ENCODE measurements around the gene SEC22A.

Gene SEC22A

GRCh38 chr3:123294296-123294938 is 92.7 kb downstream of the SEC22A start:
- H3K4me3 Mint-ChIP-seq, result no peak overlapping the region
- H3K4me1 Mint-ChIP-seq, result no peaks in the 10 kb centered on the region
- CTCF ChIA-PET, result interaction anchor here (0.5 kb wide), 1 partner anchor 74 kb away, joined by 3 read pairs; no protein-coding TSS in a partner anchor
- H3K27me3 Mint-ChIP-seq, result peaks cover 23% of the 10 kb centered on the region
- H3K27ac Mint-ChIP-seq, result no peak overlapping the region
- no peaks in the 10 kb centered on the region for H3K36me3 Mint-ChIP-seq
- H3K9me3 Mint-ChIP-seq, result no peaks in the 10 kb centered on the region
- DNase-seq, result no peak

- Mint-ChIP-seq H3K27me3 (peaks cover 20% of the 10 kb centered on the region), H3K36me3 (no peaks in the 10 kb centered on the region), H3K4me1 (no peaks in the 10 kb centered on the region), H3K4me3 (no peak overlapping the region), H3K9me3 (no peaks in the 10 kb centered on the region), H3K27ac (no peak overlapping the region)
- DNase-seq, result no peak
- CTCF ChIA-PET, result no interaction called here
Observed at GRCh38 chr3:123295171-123295900, 93.6 kb downstream of the SEC22A start.

- H3K4me1 Mint-ChIP-seq, result no peaks in the 10 kb centered on the region
- DNase-seq, result no peak
- H3K36me3 Mint-ChIP-seq, result no peaks in the 10 kb centered on the region
- H3K27ac Mint-ChIP-seq, result no peak overlapping the region
- peaks cover 20% of the 10 kb centered on the region for H3K27me3 Mint-ChIP-seq
- CTCF ChIA-PET, result no interaction called here
- no peak overlapping the region for H3K4me3 Mint-ChIP-seq
- H3K9me3 Mint-ChIP-seq, result no peaks in the 10 kb centered on the region
Observed at GRCh38 chr3:123295901-123296250, 94.1 kb downstream of the SEC22A start.

- Mint-ChIP-seq H3K4me1 (no peaks in the 10 kb centered on the region), H3K36me3 (no peaks in the 10 kb centered on the region), H3K4me3 (no peak overlapping the region), H3K9me3 (no peaks in the 10 kb centered on the region), H3K27ac (no peak overlapping the region), H3K27me3 (peaks cover 17% of the 10 kb centered on the region)
- no peak for DNase-seq
- CTCF ChIA-PET, result no interaction called here
Observed at GRCh38 chr3:123296261-123296660, 94.5 kb downstream of the SEC22A start.

- Mint-ChIP-seq H3K27ac (no peak overlapping the region), H3K27me3 (peaks cover 13% of the 10 kb centered on the region), H3K4me1 (no peaks in the 10 kb centered on the region), H3K9me3 (no peaks in the 10 kb centered on the region), H3K36me3 (no peaks in the 10 kb centered on the region), H3K4me3 (no peak overlapping the region)
- no peak for DNase-seq
- CTCF ChIA-PET, result interaction anchor here (0.6 kb wide), 1 partner anchor 231 kb away, joined by 3 read pairs; no protein-coding TSS in a partner anchor
Observed at GRCh38 chr3:123296836-123297626, 95.3 kb downstream of the SEC22A start.

GRCh38 chr3:123297627-123297899 is 95.8 kb downstream of the SEC22A start:
- peaks cover 13% of the 10 kb centered on the region for H3K27me3 Mint-ChIP-seq
- no peaks in the 10 kb centered on the region for H3K4me1 Mint-ChIP-seq
- H3K27ac Mint-ChIP-seq, result no peak overlapping the region
- H3K4me3 Mint-ChIP-seq, result no peak overlapping the region
- CTCF ChIA-PET, result no interaction called here
- H3K36me3 Mint-ChIP-seq, result no peaks in the 10 kb centered on the region
- no peak for DNase-seq
- H3K9me3 Mint-ChIP-seq, result no peaks in the 10 kb centered on the region

- H3K4me3 Mint-ChIP-seq, result no peak overlapping the region
- H3K27ac Mint-ChIP-seq, result no peak overlapping the region
- CTCF ChIA-PET, result no interaction called here
- peaks cover 24% of the 10 kb centered on the region for H3K27me3 Mint-ChIP-seq
- no peak for DNase-seq
- no peaks in the 10 kb centered on the region for H3K9me3 Mint-ChIP-seq
- H3K36me3 Mint-ChIP-seq, result no peaks in the 10 kb centered on the region
- no peaks in the 10 kb centered on the region for H3K4me1 Mint-ChIP-seq
Observed at GRCh38 chr3:123298903-123299302, 97.2 kb downstream of the SEC22A start.

GRCh38 chr3:123299581-123299980 is 97.8 kb downstream of the SEC22A start:
- H3K4me3 Mint-ChIP-seq, result no peak overlapping the region
- no peak overlapping the region for H3K27ac Mint-ChIP-seq
- H3K36me3 Mint-ChIP-seq, result no peaks in the 10 kb centered on the region
- DNase-seq, result no peak
- H3K27me3 Mint-ChIP-seq, result peaks cover 27% of the 10 kb centered on the region
- H3K4me1 Mint-ChIP-seq, result no peaks in the 10 kb centered on the region
- CTCF ChIA-PET, result no interaction called here
- H3K9me3 Mint-ChIP-seq, result no peaks in the 10 kb centered on the region

GRCh38 chr3:123300056-123300455 is 98.3 kb downstream of the SEC22A start:
- CTCF ChIA-PET, result no interaction called here

GRCh38 chr3:123300583-123300982 is 98.8 kb downstream of the SEC22A start:
- H3K9me3 Mint-ChIP-seq, result no peaks in the 10 kb centered on the region
- H3K27me3 Mint-ChIP-seq, result peaks cover 24% of the 10 kb centered on the region
- H3K27ac Mint-ChIP-seq, result no peak overlapping the region
- H3K4me3 Mint-ChIP-seq, result no peak overlapping the region
- CTCF ChIA-PET, result interaction anchor here (1.3 kb wide), 1 partner anchor 14 kb away, joined by 3 read pairs; no protein-coding TSS in a partner anchor
- no peaks in the 10 kb centered on the region for H3K4me1 Mint-ChIP-seq
- no peak for DNase-seq
- H3K36me3 Mint-ChIP-seq, result no peaks in the 10 kb centered on the region

More at GRCh38 chr3:123300056-123300455, 98.3 kb downstream of the SEC22A start:
- Mint-ChIP-seq H3K36me3 (no peaks in the 10 kb centered on the region), H3K9me3 (no peaks in the 10 kb centered on the region), H3K27me3 (peaks cover 24% of the 10 kb centered on the region), H3K27ac (no peak overlapping the region), H3K4me3 (no peak overlapping the region), H3K4me1 (no peaks in the 10 kb centered on the region)
- DNase-seq, result no peak

GRCh38 chr3:123301331-123302184 is 99.8 kb downstream of the SEC22A start:
- H3K36me3 Mint-ChIP-seq, result no peaks in the 10 kb centered on the region
- no peak overlapping the region for H3K4me3 Mint-ChIP-seq
- no peaks in the 10 kb centered on the region for H3K4me1 Mint-ChIP-seq
- no peaks in the 10 kb centered on the region for H3K9me3 Mint-ChIP-seq
- CTCF ChIA-PET, result interaction anchor here (1.3 kb wide), 1 partner anchor 15 kb away, joined by 3 read pairs; no protein-coding TSS in a partner anchor
- peaks cover 24% of the 10 kb centered on the region for H3K27me3 Mint-ChIP-seq
- H3K27ac Mint-ChIP-seq, result no peak overlapping the region
- DNase-seq, result no peak

GRCh38 chr3:123302961-123303360 is 101.2 kb downstream of the SEC22A start:
- H3K4me3 Mint-ChIP-seq, result no peak overlapping the region
- DNase-seq, result no peak
- no peaks in the 10 kb centered on the region for H3K4me1 Mint-ChIP-seq
- CTCF ChIA-PET, result no interaction called here
- peaks cover 24% of the 10 kb centered on the region for H3K27me3 Mint-ChIP-seq
- H3K9me3 Mint-ChIP-seq, result no peaks in the 10 kb centered on the region
- H3K27ac Mint-ChIP-seq, result no peak overlapping the region
- no peaks in the 10 kb centered on the region for H3K36me3 Mint-ChIP-seq

- Mint-ChIP-seq H3K9me3 (no peaks in the 10 kb centered on the region), H3K4me3 (no peak overlapping the region), H3K4me1 (no peaks in the 10 kb centered on the region), H3K27ac (no peak overlapping the region), H3K27me3 (peaks cover 22% of the 10 kb centered on the region), H3K36me3 (no peaks in the 10 kb centered on the region)
- DNase-seq, result no peak
- CTCF ChIA-PET, result no interaction called here
Observed at GRCh38 chr3:123303976-123304560, 102.3 kb downstream of the SEC22A start.

GRCh38 chr3:123305192-123305591 is 103.4 kb downstream of the SEC22A start:
- Mint-ChIP-seq H3K9me3 (no peaks in the 10 kb centered on the region), H3K27me3 (peaks cover 22% of the 10 kb centered on the region), H3K4me3 (no peak overlapping the region), H3K27ac (no peak overlapping the region), H3K36me3 (no peaks in the 10 kb centered on the region), H3K4me1 (no peaks in the 10 kb centered on the region)
- DNase-seq, result no peak
- CTCF ChIA-PET, result no interaction called here
